ENCODE data around the gene GLIS1.

The GLIS1 gene

DNA sequence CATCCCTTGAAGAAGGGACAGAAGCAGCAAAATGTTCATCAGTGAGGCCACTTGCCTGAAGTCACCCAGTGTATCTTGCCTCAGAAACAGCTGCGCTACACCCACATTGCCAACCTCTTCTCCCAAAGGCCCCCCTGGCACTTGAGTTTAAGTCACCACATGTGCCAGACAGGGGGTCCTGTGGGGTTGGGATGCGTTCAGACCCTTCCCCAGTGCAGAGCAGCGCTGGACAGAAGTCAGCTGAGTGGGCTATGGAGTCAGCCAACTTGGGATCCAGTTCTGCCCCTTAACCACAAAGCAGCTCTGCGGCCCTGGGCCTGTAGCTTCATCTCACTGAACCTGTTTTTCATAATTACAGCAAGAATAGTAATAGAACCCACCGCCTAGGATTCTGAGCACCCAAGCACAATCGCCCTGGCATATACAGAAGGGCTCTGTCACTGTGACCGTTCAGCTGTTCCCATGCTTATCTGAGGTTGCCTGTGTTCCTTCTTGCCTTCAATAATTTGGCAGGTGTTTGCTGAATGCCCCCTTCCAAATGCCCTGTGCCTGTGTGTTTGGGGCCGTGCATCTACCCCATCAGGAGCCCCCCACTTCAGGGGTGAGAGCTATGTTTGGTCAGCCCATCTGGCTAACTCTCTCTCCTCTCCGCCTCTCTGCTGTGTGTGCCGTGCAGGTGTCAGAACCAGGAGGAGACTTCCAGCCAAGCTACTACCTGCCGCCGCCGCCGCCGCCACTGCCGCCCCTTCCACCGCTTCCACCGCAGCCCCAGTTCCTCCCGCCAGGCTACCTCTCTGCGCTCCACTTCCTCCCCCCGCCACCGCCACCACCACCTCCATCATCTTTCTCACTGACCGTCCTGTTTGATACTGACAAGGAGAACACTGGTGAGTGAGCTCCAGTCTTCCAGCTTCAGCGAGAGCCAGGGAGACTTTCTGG, 274.7 kb downstream of the GLIS1 start:
- DNase-seq (ENCODE audit: low spot score) = no peak

DNA sequence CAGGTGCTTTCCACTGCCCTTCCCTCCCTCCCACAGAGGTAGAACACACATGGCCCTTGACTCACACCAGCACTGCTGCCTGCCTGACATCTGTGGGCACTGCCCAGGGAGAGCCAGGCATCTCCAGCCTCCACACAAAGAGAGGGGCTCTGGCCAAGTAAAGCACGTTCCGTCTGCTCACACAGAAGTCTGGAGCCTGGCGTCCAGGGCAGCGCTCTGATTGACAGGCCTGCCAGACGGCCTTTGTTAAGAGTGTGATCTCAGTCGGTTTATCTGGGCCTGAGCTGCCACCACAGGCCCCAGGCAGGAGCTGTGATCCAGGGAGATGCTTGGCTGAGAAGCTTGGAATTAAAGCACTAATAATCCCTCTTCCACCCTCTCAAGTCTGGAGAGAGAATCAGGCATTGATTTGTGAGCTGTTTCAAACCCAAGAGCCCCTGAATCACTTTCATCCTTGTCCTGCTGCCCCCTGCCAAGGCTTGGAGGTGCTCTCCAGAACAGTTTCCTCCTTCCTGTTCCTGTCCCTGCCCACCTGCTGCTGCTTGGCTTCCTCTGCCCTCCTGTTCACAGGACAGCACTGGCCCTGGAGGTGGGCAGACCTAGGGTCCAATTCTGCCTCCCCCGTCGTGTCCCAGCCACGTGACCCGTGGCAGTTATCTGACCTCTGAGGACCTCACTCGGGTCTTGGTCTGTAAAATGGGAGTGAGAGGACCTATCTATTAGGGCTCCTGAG, 276.0 kb downstream of the GLIS1 start:
- no peak for DNase-seq (ENCODE audit: low spot score)

DNA sequence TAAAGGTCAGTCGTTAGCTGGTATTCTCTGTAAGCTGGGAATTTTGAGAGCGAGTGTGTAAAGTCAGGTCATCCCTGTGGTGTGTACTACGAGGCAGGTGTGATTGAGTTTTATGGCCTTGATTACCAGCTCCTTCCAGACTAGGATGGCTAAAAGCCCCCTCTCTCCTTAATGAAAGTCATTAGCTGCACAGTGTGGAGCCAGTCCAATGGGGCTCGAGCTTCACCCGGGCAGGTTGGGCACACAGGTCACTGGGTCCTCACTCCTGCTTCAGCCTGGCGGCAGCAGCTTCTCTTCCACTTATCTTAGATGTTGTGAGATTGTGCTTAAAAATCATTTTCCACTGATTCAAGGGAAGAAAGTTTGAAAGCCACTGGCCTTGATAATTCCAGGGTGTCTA, 276.8 kb downstream of the GLIS1 start:
- no peak for DNase-seq (ENCODE audit: low spot score)

DNA sequence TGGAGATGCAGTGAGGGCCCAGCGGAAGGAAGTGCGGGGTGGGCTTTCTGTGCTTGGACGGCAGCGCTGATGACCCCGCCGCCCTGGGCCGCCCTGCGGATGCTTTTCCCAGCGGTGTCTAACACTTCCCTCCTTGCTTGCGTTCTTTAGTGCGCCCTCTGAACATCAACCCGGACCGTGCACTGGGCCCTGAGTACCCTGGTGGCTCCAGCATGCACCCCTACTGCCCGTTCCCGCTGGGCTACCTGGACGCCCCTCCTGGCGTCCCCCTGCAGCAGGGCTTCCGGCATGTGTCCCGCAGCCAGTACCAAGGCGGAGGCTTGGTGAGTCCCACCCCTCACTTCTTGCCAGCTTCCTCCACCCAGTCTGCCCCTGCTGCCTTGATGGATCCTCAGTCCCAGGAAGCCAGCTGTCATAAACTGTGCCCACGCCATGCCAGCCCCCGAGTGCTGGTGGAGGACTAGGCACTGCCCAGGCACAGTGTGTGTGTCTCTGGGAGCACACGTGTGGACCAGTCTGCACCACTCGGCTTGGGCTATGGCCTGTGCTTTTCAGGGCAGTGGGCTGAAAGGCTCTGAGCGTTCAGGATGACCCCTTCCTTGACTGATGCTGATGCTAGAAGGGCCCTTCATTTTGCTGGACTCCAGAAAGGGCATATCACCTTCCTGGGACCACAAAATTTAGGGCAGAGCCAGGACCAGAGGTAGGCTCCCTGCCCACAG, 277.5 kb downstream of the GLIS1 start:
- no peak for DNase-seq (ENCODE audit: low spot score)

DNA sequence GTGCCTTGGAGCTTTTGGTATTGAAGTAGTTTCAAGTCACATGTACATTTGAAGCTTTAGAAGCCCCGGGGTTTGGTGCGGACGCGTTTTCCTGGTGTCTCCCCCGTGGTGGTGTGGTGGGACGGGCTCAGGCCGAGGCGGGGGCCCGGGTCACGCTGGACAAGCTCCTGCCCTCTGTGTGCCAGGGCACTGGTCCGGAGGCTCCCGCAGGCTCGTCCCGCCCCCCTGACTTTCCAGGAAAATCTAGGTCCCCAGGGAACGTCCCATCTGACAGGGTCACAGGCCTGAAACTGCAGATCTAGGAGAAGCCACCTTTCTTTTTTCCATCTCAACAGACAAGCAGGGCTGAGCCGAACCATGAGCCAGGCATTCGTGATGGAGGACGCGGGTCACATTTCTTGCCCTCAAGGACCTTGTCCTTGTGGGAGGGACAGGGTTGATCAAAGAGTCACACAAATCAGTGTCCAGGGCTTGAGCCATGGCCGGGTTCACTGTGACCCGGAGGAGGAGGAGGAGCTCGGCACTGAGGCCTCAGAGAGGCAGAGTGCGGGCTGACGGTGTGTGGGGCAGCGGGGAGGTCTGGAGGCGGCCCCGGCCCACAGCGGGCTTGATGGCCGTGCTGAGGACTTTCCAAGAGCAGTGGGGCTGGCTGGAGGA, 278.2 kb downstream of the GLIS1 start:
- no peak for DNase-seq (ENCODE audit: low spot score)

DNA sequence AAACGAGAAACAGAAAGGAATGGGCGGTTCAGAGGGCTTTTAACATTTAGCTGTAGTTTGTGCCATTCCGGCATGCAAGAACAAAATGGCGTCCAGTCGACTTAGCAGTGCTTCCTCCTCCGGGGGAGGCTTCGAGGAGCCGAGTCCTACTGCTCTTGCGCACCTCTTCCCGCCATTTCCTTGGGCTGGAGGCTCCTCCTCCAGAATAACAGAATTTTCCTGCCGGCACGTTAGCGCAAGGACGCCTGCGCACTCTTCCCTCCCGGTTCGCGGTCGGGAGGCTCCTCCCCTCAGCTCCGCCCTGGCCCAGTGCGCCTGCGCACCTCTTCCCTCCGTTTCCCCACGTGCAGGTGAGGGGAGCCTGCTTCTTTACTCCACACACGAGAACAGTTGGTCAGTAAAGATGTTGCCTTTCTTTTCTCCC, 278.7 kb downstream of the GLIS1 start:
- no peak for DNase-seq (ENCODE audit: low spot score)

DNA sequence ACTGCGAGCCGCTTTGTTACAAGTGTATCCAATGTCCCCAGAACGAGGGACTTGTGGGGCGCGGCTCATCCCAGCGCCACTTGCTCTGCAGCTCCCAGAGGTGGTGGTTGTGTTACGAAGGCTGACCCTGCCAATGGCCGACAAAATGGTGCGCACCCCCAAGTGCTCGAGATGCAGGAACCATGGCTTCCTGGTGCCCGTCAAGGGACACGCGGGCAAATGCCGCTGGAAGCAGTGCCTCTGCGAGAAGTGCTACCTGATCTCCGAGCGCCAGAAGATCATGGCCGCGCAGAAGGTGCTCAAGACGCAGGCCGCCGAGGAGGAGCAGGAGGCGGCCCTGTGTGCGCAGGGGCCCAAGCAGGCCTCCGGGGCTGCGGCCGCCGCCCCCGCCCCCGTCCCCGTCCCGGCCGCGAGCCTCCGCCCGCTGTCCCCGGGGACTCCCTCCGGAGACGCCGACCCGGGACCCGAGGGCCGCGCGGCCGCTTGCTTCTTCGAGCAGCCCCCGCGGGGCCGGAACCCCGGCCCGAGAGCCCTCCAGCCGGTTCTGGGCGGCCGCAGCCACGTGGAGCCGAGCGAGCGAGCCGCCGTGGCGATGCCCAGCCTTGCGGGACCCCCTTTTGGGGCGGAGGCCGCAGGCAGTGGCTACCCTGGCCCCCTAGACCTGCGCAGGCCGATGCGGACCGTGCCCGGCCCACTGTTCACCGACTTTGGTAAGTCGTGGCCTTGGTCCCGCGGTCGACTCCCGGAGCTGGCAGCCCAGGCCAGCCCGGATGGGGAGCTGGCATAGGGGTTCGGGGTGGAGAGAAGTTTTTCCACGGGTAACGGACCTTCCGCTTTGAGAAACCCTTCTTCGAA, 279.4 kb downstream of the GLIS1 start, which contains the start of gene DMRTB1:
DMRTB1 (plus strand) TSS at position 79 of the 855 bp plus-strand sequence; CDS start at position 134, 55 bp downstream.
- no peak for DNase-seq (ENCODE audit: low spot score)

DNA sequence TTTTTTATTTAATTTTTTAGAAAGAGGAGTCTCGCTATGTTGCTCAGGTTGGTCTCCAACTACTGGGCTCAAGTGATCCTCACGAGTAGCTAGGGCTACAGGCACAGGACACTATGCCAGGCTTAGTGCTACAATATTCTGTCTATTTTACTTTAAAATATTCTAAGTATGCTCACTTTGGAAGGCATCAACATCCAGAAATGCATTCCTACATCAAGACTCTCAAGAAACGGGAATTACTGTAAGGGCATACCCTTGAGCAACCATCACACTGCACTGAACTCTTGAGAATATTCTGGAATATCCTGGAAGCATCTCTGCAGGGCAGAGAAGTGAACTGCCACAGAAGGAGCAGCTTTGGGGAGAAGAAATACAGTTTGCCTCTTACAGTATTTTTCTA, 280.3 kb downstream of the GLIS1 start:
- no peak for DNase-seq (ENCODE audit: low spot score)

Data from HuH-7 (cell line).